Measurements from ENCODE around the gene EFHD2. TPM values are rescaled to one million over a fixed set of nuclear protein-coding genes. Genes with fewer than 3 reads are reported as not detected.

EFHD2 gene
- total RNA-seq, 2 donors from 2014 or later = 36.0 to 71.3 TPM

DNA sequence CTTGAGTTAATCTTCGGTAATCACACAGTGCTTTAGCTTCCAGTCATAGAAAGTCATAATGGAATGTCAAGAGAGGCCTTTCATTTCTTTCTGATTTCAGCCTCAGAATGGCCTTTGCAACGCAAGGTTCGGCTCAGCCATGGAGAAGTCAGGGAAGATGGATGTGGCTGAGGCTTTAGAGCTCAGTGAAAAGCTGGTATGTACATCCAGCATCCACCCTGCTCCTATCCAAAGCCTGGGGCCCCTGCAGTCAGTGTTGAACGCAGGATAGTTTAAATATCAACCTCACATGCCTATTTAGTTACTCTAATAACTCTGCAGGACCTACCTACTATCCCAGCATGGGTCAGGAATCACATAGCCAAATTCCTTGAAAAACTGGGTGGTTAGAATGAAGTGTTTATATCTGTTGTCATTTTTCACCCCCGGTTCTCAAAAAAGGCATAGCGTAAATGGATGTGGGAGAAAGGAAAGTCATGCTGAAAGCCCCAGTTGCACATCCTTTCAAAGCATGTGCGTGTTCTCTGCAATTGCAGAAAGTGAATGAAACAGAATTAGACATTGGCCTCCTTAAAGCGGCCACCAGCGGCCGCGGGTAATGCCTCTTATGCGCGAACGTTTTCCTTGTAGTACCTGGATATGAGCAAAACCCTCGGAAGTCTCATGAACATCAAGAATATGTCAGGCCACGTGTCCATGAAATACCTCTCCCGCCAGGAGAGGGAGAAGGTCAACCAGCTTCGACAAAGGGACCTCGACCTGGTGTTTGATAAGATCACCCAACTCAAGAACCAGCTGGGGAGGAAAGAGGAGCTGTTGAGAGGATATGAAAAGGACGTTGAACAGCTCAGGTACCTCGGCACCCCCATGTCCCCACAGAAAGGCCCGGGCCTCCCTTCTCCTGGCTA is 28.8 kb upstream of the EFHD2 start:
- Histone ChIP-seq H3K27me3 (replicated peaks; ENCODE audit: insufficient read depth) (no peaks in the 10 kb centered on the region), H3K9me3 (no peaks in the 10 kb centered on the region), H3K27ac (no peak overlapping the region), H3K4me1 (ENCODE audit: control insufficient read depth in 1 of 2, low read depth in 2 of 2) (peaks cover 0 to 6% of the 10 kb centered on the region in 2 donors), H3K4me3 (no peak overlapping the region), H3K36me3 (no peaks in the 10 kb centered on the region)
- TF ChIP-seq, protein P1, sequence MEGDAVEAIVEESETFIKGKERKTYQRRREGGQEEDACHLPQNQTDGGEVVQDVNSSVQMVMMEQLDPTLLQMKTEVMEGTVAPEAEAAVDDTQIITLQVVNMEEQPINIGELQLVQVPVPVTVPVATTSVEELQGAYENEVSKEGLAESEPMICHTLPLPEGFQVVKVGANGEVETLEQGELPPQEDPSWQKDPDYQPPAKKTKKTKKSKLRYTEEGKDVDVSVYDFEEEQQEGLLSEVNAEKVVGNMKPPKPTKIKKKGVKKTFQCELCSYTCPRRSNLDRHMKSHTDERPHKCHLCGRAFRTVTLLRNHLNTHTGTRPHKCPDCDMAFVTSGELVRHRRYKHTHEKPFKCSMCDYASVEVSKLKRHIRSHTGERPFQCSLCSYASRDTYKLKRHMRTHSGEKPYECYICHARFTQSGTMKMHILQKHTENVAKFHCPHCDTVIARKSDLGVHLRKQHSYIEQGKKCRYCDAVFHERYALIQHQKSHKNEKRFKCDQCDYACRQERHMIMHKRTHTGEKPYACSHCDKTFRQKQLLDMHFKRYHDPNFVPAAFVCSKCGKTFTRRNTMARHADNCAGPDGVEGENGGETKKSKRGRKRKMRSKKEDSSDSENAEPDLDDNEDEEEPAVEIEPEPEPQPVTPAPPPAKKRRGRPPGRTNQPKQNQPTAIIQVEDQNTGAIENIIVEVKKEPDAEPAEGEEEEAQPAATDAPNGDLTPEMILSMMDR (IDR thresholded peaks at IDR 0.05) = no peak
- no peak for DNase-seq (ENCODE audit: low spot score)
- ATAC-seq (ENCODE audit: insufficient number of reproducible peaks, low FRiP score, low read depth) = no peak

DNA sequence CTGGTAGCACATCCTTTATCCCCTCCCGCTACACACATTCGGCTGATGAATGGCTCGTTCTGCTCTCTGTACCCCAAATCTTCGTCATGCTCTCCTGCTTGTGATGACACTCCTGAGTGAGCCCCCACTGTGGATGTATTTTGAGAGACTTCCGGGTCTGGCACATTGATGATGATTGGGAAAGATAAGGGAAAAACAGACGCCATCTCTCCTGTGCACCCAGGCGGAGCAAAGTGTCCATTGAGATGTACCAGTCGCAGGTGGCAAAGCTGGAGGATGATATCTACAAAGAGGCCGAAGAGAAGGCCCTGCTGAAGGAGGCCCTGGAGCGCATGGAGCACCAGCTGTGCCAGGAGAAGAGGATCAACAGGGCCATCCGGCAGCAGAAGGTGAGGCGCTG is 27.9 kb upstream of the EFHD2 start:
- Histone ChIP-seq H3K4me1 (ENCODE audit: control insufficient read depth in 1 of 2, low read depth in 2 of 2) (peaks cover 0 to 15% of the 10 kb centered on the region in 2 donors), H3K4me3 (no peak overlapping the region), H3K27me3 (replicated peaks; ENCODE audit: insufficient read depth) (no peaks in the 10 kb centered on the region), H3K9me3 (no peaks in the 10 kb centered on the region), H3K27ac (no peak overlapping the region), H3K36me3 (no peaks in the 10 kb centered on the region)
- TF ChIP-seq, protein P1 (IDR thresholded peaks at IDR 0.05) = no peak
- ATAC-seq (ENCODE audit: insufficient number of reproducible peaks, low FRiP score, low read depth) (no peak), DNase-seq (ENCODE audit: low spot score) (no peak)

DNA sequence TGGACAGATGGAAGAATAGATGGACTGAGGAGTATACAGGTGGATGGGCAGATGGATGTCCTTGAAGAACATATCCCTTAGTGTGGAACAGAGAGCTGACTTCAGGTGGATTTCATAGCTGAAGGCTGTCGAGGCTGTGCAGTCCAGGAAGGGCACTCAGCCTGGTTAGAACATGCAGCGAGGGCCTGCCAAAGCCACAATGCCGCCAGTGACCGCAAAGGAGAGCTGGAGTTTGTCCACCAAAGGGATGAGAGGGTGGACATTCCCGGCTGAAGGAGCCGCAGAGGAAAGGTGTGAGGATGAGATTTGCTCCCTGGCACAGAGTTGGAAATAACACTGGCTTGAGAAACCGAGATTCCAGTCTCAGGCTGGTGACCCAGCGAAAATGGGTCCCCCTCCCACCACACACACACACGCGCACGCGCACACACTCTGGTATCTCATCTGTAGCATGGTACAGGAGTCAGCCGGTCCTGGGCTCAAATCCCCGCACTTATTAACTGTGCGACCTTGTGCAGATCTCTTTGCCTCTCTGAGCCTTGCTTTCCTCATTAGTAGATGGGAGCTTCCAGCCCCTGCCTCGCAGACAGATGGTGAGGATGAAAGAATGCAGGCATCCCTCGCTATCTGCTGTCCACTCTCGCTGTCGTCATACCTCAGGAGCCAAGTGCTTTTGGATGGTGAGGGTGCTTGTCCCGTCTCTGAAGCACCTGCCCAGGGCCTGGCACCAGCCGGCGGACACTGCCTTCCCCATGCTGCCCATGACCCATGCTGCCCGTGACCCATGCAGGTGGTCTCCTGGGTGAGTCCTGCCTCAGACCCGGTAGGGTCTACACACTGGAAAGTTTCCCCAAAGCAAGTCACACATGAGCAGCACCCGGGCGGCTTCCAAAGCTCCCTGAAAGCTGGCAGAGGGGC is 26.8 kb upstream of the EFHD2 start:
- no peak overlapping the region for H3K27ac ChIP-seq
- H3K9me3 ChIP-seq = no peaks in the 10 kb centered on the region
- DNase-seq (ENCODE audit: low spot score) (no peak), ATAC-seq (ENCODE audit: insufficient number of reproducible peaks, low FRiP score, low read depth) (no peak)
- H3K36me3 ChIP-seq = no peaks in the 10 kb centered on the region
- TF ChIP-seq, protein P1 (IDR thresholded peaks at IDR 0.05) = no peak
- peaks cover 0 to 15% of the 10 kb centered on the region in 2 donors for H3K4me1 ChIP-seq (ENCODE audit: control insufficient read depth in 1 of 2, low read depth in 2 of 2)
- H3K27me3 ChIP-seq (replicated peaks; ENCODE audit: insufficient read depth) = no peaks in the 10 kb centered on the region
- H3K4me3 ChIP-seq = no peak overlapping the region

DNA sequence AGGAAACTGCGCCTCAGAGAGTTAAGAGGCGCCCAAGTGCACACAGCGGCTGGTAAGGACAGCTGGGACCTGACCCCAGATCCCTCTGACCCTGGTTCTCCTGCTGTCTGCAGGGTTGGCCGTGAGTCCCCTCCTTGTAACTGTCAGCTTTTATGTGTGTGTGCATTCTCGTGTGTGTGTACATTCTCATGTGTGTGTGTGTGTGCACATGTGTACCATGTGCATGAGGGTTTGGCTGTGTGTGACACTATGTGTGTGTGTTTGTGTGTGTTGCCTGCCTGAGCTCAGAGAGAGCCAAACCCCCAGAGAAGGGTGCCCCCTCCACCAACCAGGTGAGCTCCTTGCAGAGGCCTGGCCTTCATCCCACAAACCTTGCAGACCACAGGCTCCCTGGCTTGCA is 25.9 kb upstream of the EFHD2 start:
- no peak overlapping the region for H3K27ac ChIP-seq
- no peaks in the 10 kb centered on the region for H3K9me3 ChIP-seq
- no peak overlapping the region for H3K4me3 ChIP-seq
- ATAC-seq (ENCODE audit: insufficient number of reproducible peaks, low FRiP score, low read depth) (no peak), DNase-seq (ENCODE audit: low spot score) (no peak)
- TF ChIP-seq, protein P1 (IDR thresholded peaks at IDR 0.05) = no peak
- H3K4me1 ChIP-seq (ENCODE audit: control insufficient read depth in 1 of 2, low read depth in 2 of 2) = peaks cover 0 to 15% of the 10 kb centered on the region in 2 donors
- no peaks in the 10 kb centered on the region for H3K36me3 ChIP-seq
- no peaks in the 10 kb centered on the region for H3K27me3 ChIP-seq (replicated peaks; ENCODE audit: insufficient read depth)
